T-helper 17 cell (primary cell): ENCODE results near the gene RARRES1. TPM values are rescaled to one million over a fixed set of nuclear protein-coding genes. Genes with fewer than 3 reads are reported as not detected.
"Not testable (repeated sequence)": the region's sequence is repeated elsewhere in the genome, so short reads cannot be mapped to it uniquely, and the experiment has no call there.

Source experiments
- ATAC-seq: fragments of 150-1000 bp; cut with Tn5 transposase; 2 replicates; pipeline ENCODE4 v1.10.0; 2021; ENCODE audit warnings: mild to moderate bottlenecking, moderate library complexity
- DNase-seq, 3 donors: peaks; one replicate each; pipeline versions ENCODE4 v3.0.0 to v3.0.0-alpha.2; 2020 to 2021
- H3K9me3 ChIP-seq: one replicate; pipeline ENCODE4 v1.7.0; 2013; ENCODE audit warnings: low read length, mild to moderate bottlenecking; ENCODE audit not compliant: control insufficient read depth, poor library complexity, severe bottlenecking
- H3K27ac Mint-ChIP-seq: one replicate; pipeline ENCODE4 v1.8.0; 2022; ENCODE audit warnings: mild to moderate bottlenecking, moderate library complexity, mixed read lengths
- H3K27me3 Mint-ChIP-seq: one replicate; pipeline ENCODE4 v1.8.0; 2022; ENCODE audit warnings: mixed read lengths
- H3K36me3 Mint-ChIP-seq: one replicate; pipeline ENCODE4 v1.8.0; 2022; ENCODE audit warnings: low read depth, mixed read lengths
- H3K4me1 Mint-ChIP-seq: one replicate; pipeline ENCODE4 v1.8.0; 2022; ENCODE audit warnings: mild to moderate bottlenecking, mixed read lengths
- H3K4me3 Mint-ChIP-seq: one replicate; pipeline ENCODE4 v1.8.0; 2022; ENCODE audit warnings: mild to moderate bottlenecking, moderate library complexity, mixed read lengths
- total RNA-seq, 4 donors: library from RNA in 2 of 4; stranded (reverse) in 2 of 4; gene quantifications; one replicate each; pipeline ENCODE4 v1.2.3 and lab custom pipeline; 2022 to 2026

RARRES1 gene
- total RNA-seq, 2 donors from 2014 or later = not detected

GRCh38 chr3:158713094-158713499 lies 19.2 kb downstream of the RARRES1 start:
- H3K9me3 ChIP-seq = no peaks in the 10 kb centered on the region
- ATAC-seq (no peak), DNase-seq (no peak)
- Mint-ChIP-seq H3K27ac (peak overlapping the region; percentile 37), H3K36me3 (peaks cover 5% of the 10 kb centered on the region), H3K27me3 (no peaks in the 10 kb centered on the region), H3K4me1 (peaks cover 7% of the 10 kb centered on the region), H3K4me3 (no peak overlapping the region)

- Mint-ChIP-seq H3K4me1 (peaks cover 7% of the 10 kb centered on the region), H3K4me3 (no peak overlapping the region), H3K27me3 (no peaks in the 10 kb centered on the region), H3K27ac (no peak overlapping the region), H3K36me3 (peaks cover 4% of the 10 kb centered on the region)
- H3K9me3 ChIP-seq = no peaks in the 10 kb centered on the region
- DNase-seq (no peak), ATAC-seq (no peak)
Observed at GRCh38 chr3:158712443-158712842, 19.8 kb downstream of the RARRES1 start.

- Mint-ChIP-seq H3K27ac (peak overlapping the region; percentile 54), H3K4me1 (peaks cover 9% of the 10 kb centered on the region), H3K36me3 (peaks cover 5% of the 10 kb centered on the region), H3K4me3 (no peak overlapping the region), H3K27me3 (no peaks in the 10 kb centered on the region)
- ATAC-seq = no peak
- DNase-seq = no peak
- no peaks in the 10 kb centered on the region for H3K9me3 ChIP-seq
Observed at GRCh38 chr3:158711886-158712285, 20.4 kb downstream of the RARRES1 start.

GRCh38 chr3:158710601-158711000 lies 21.7 kb downstream of the RARRES1 start:
- H3K36me3 Mint-ChIP-seq = peaks cover 12% of the 10 kb centered on the region
- H3K27me3 Mint-ChIP-seq = no peaks in the 10 kb centered on the region
- DNase-seq = no peak
- H3K4me3 Mint-ChIP-seq = no peak overlapping the region
- H3K4me1 Mint-ChIP-seq = peaks cover 14% of the 10 kb centered on the region
- H3K9me3 ChIP-seq = no peaks in the 10 kb centered on the region
- H3K27ac Mint-ChIP-seq = no peak overlapping the region
- ATAC-seq = no peak

GRCh38 chr3:158709666-158710083 lies 22.6 kb downstream of the RARRES1 start:
- H3K4me1 Mint-ChIP-seq = peaks cover 11% of the 10 kb centered on the region
- DNase-seq = no peak
- H3K27me3 Mint-ChIP-seq = no peaks in the 10 kb centered on the region
- H3K9me3 ChIP-seq = no peaks in the 10 kb centered on the region
- ATAC-seq = no peak
- H3K4me3 Mint-ChIP-seq = no peak overlapping the region
- H3K27ac Mint-ChIP-seq = peak overlapping the region; percentile 21
- peaks cover 12% of the 10 kb centered on the region for H3K36me3 Mint-ChIP-seq

GRCh38 chr3:158703566-158703965 lies 28.7 kb downstream of the RARRES1 start:
- Mint-ChIP-seq H3K27me3 (no peaks in the 10 kb centered on the region), H3K4me3 (no peak overlapping the region), H3K36me3 (peaks cover 15% of the 10 kb centered on the region), H3K27ac (no peak overlapping the region), H3K4me1 (peaks cover 23% of the 10 kb centered on the region)
- H3K9me3 ChIP-seq = no peaks in the 10 kb centered on the region
- ATAC-seq (no peak), DNase-seq (no peak)

GRCh38 chr3:158702815-158703481 lies 29.3 kb downstream of the RARRES1 start:
- Mint-ChIP-seq H3K4me3 (no peak overlapping the region), H3K36me3 (peaks cover 15% of the 10 kb centered on the region), H3K27ac (no peak overlapping the region), H3K27me3 (no peaks in the 10 kb centered on the region), H3K4me1 (peaks cover 24% of the 10 kb centered on the region)
- ATAC-seq (no peak), DNase-seq (no peak)
- no peaks in the 10 kb centered on the region for H3K9me3 ChIP-seq

- Mint-ChIP-seq H3K36me3 (peaks cover 8% of the 10 kb centered on the region), H3K27me3 (no peaks in the 10 kb centered on the region), H3K27ac (no peak overlapping the region), H3K4me3 (no peak overlapping the region), H3K4me1 (peaks cover 21% of the 10 kb centered on the region)
- DNase-seq = no peak
- H3K9me3 ChIP-seq = no peaks in the 10 kb centered on the region
- no peak for ATAC-seq
Observed at GRCh38 chr3:158701420-158702065, 30.7 kb downstream of the RARRES1 start.

GRCh38 chr3:158700559-158700958 lies 31.7 kb downstream of the RARRES1 start:
- no peak for ATAC-seq
- DNase-seq = no peak
- H3K9me3 ChIP-seq = no peaks in the 10 kb centered on the region
- H3K27me3 Mint-ChIP-seq = no peaks in the 10 kb centered on the region
- H3K27ac Mint-ChIP-seq = no peak overlapping the region
- H3K36me3 Mint-ChIP-seq = peaks cover 3% of the 10 kb centered on the region
- H3K4me1 Mint-ChIP-seq = peaks cover 16% of the 10 kb centered on the region
- no peak overlapping the region for H3K4me3 Mint-ChIP-seq

GRCh38 chr3:158696618-158697017 lies 35.6 kb downstream of the RARRES1 start:
- Mint-ChIP-seq H3K27ac (no peak overlapping the region), H3K27me3 (no peaks in the 10 kb centered on the region), H3K4me1 (peaks cover 4% of the 10 kb centered on the region), H3K36me3 (no peaks in the 10 kb centered on the region), H3K4me3 (no peak overlapping the region)
- no peak for ATAC-seq
- H3K9me3 ChIP-seq = no peaks in the 10 kb centered on the region
- no peak for DNase-seq

GRCh38 chr3:158693866-158694456 lies 38.3 kb downstream of the RARRES1 start:
- H3K36me3 Mint-ChIP-seq, H3K4me3 Mint-ChIP-seq, ATAC-seq, H3K9me3 ChIP-seq, DNase-seq, H3K27me3 Mint-ChIP-seq, H3K27ac Mint-ChIP-seq, H3K4me1 Mint-ChIP-seq: not testable (repeated sequence)

- Mint-ChIP-seq H3K27me3 (no peaks in the 10 kb centered on the region), H3K4me1 (peaks cover 4% of the 10 kb centered on the region), H3K36me3 (peaks cover 4% of the 10 kb centered on the region), H3K27ac (no peak overlapping the region), H3K4me3 (no peak overlapping the region)
- ATAC-seq = no peak
- H3K9me3 ChIP-seq = no peaks in the 10 kb centered on the region
- no peak for DNase-seq
Observed at GRCh38 chr3:158685159-158685558, 47.1 kb downstream of the RARRES1 start.

- peaks cover 4% of the 10 kb centered on the region for H3K4me1 Mint-ChIP-seq
- ATAC-seq = no peak
- DNase-seq = no peak
- H3K27me3 Mint-ChIP-seq = no peaks in the 10 kb centered on the region
- no peak overlapping the region for H3K27ac Mint-ChIP-seq
- H3K36me3 Mint-ChIP-seq = peaks cover 4% of the 10 kb centered on the region
- H3K9me3 ChIP-seq = no peaks in the 10 kb centered on the region
- H3K4me3 Mint-ChIP-seq = no peak overlapping the region
Observed at GRCh38 chr3:158683230-158683962, 48.9 kb downstream of the RARRES1 start.
